Fibroblast of mammary gland (primary cell): ENCODE results near the gene BHLHE23.
"Not testable (repeated sequence)": the region's sequence is repeated elsewhere in the genome, so short reads cannot be mapped to it uniquely, and the experiment has no call there.

Experiments
- DNase-seq: peaks from one replicate; pipeline ENCODE4 v3.0.0-alpha.2; 2010; ENCODE audit warnings: low read depth
- H3K4me3 ChIP-seq: 2 replicates; pipeline ENCODE4 v1.5.1; 2011; ENCODE audit warnings: low read depth, mild to moderate bottlenecking, low read length, moderate library complexity; ENCODE audit not compliant: control insufficient read depth
- TF ChIP-seq, protein P1 (sequence below): conservative IDR thresholded peaks from 2 replicates; pipeline ENCODE4 v1.5.1; 2011; ENCODE audit warnings: low read depth, low read length, inconsistent platforms; ENCODE audit not compliant: control insufficient read depth, insufficient read depth

The BHLHE23 gene

DNA sequence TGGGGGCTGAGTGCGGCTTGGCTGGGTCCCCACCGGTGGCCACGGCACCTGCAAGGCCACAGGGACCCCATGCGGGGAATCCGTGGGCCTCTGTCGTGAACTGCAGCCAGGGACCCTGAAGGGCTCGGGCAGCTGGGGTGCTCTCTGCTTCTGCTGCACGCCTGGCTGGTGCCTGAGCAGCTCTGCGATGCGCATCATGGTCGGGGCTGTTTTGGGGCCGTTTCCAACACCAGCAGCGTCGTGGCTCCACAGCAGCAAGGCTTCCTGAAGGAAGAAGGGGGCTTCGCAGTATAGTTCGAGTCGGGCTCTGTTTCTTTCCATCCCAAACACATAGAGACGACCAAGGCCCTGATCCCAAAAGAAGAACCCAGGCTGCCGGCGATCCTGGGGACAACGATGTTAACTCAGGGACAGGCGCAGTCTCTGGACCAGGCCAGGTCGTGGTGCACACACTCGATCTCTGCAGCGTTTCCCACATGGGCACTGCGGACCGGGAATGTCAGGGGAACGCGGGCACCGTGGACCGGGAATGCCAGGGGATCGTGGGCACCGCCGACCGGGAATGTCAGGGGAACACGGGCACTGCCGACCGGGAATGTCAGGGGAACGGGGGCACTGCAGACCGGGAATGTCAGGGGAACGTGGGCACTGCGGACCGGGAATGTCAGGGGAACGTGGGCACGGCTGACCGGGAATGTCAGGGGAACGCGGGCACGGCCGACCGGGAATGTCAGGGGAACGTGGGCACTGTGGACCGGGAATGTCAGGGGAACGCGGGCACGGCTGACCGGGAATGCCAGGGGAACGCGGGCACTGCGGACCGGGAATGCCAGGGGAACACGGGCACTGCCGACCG, 36.8 kb upstream of the BHLHE23 start:
- no peak overlapping the region for H3K4me3 ChIP-seq
- DNase-seq = no peak
- TF ChIP-seq, protein P1, sequence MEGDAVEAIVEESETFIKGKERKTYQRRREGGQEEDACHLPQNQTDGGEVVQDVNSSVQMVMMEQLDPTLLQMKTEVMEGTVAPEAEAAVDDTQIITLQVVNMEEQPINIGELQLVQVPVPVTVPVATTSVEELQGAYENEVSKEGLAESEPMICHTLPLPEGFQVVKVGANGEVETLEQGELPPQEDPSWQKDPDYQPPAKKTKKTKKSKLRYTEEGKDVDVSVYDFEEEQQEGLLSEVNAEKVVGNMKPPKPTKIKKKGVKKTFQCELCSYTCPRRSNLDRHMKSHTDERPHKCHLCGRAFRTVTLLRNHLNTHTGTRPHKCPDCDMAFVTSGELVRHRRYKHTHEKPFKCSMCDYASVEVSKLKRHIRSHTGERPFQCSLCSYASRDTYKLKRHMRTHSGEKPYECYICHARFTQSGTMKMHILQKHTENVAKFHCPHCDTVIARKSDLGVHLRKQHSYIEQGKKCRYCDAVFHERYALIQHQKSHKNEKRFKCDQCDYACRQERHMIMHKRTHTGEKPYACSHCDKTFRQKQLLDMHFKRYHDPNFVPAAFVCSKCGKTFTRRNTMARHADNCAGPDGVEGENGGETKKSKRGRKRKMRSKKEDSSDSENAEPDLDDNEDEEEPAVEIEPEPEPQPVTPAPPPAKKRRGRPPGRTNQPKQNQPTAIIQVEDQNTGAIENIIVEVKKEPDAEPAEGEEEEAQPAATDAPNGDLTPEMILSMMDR = no peak

DNA sequence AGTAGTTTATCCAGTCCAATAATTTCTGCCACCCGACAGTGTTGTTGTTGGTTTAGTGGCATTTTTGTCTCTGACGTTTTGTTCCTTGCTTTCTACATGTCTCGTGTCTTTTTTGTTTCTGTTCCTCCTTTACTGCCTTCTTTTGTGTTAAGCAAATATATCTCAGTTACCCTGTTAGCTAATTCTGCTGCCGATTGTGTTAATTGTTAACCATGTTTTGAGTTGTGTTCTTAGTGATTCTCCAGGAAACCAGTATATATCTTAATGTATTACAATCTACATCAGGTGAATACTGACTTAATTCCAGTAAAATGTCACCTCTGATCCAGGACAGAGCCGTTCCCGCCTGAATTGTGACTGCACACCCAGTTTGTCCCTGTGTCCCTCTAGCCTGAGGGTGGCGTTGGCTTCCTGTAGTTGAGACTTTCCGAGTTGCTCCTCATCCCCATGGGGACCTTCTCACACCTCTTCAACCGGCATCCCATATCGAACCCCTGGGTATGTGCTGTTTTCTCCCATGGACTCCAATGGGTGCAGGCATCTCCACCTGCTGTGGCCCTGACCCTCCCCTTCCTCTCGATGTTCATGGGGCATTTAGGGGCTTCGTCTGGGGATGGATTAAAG, 35.8 kb upstream of the BHLHE23 start:
- TF ChIP-seq, protein P1 = no peak
- DNase-seq = no peak

DNA sequence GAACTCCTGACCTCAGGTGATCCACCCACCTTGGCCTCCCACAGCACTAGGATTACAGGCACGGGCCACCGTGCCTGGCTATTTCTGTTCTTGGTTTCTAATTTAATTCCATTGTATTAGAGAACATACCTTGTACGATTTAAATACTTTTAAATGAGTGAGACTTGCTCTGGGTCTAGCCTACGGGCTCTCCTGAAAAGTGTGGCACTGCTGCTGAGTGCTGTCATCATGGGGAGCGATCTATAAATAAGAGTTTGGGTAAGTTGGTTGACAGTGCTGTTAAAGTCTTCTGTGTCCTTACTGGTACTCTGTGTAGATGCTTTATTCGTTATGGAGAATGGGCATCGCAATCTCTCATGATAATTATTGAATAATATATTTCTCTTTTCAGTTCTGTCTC, 35.0 kb upstream of the BHLHE23 start:
- DNase-seq = no peak
- TF ChIP-seq, protein P1 = no peak
- H3K4me3 ChIP-seq = no peak overlapping the region

More for the DNA sequence above, 35.8 kb upstream of the BHLHE23 start:
- H3K4me3 ChIP-seq = no peak overlapping the region

DNA sequence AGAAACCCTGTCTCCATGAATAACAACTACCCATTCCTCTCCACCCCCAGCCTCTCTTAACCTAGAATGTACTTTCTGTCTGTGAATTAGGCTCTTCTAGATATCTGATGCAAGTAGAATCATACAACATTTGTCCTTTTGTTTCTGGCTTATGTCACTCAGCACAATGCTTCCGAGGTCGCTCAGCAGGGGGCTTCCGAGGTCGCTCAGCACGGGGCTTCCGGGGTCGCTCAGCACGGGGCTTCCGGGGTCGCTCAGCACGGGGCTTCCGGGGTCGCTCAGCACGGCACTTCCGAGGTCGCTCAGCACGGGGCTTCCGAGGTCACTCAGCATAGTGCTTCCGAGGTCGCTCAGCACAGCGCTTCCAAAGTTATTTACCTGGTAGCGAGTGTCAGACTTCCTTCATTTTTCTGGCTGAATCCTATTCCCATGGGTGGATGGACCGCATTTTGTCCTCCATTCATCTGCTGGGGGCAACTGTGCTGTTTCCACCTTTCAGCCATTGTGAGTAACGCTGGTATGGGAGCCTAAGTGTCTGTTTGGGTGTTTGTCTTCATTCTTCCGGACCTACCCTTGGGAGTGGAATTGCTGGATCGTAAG, 31.0 kb upstream of the BHLHE23 start:
- no peak overlapping the region for H3K4me3 ChIP-seq
- DNase-seq = no peak
- TF ChIP-seq, protein P1 = no peak

DNA sequence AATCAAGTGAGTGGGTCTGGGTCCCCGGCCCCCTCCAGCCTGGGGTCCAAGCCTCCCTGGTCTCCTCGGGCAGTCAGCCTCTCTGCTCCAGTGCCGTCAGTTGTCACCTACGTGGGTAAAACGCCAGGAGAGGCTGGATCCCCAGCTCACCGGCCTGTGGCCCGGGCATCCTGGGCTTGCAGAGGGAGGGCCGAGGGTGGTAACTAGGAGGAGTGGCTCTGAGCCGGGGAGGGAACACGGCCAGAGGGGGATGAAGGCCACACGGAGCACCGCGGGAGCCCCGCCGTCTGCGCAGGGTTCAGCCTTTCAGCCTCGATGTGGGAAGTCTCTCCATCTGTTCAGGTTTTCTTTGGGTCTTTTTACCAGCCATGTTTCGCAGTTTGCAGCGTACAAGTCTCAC, 29.5 kb upstream of the BHLHE23 start:
- TF ChIP-seq, protein P1 = no peak
- DNase-seq = no peak
- no peak overlapping the region for H3K4me3 ChIP-seq

DNA sequence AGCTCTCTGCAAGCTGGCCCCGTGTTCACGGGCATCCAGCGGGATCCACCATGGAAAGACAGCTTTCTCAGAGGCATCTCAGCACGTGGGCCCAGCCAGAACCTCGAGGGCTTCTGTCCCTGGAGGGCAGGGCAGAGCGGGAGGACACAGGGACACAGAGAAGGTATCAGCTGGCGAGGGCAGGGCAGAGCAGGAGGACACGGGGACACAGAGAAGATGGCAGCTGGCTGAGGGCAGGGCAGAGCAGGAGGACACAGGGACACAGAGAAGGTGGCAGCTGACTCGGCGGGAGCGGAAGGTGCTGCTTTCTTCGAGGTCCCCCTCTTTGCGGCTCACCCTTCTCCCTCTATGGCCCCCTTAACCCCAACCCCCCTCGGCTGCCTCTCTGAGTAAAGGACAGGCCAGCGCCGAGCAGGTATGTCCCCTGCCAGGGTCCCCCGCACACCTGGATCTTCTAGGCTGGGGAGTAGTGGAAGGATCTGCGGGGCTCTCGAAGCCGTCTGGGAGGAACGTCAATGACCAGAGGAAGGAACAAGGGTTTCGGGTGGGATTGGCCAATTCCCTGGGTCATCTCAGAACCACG, 28.9 kb upstream of the BHLHE23 start:
- no peak overlapping the region for H3K4me3 ChIP-seq
- TF ChIP-seq, protein P1 = no peak
- DNase-seq = no peak

DNA sequence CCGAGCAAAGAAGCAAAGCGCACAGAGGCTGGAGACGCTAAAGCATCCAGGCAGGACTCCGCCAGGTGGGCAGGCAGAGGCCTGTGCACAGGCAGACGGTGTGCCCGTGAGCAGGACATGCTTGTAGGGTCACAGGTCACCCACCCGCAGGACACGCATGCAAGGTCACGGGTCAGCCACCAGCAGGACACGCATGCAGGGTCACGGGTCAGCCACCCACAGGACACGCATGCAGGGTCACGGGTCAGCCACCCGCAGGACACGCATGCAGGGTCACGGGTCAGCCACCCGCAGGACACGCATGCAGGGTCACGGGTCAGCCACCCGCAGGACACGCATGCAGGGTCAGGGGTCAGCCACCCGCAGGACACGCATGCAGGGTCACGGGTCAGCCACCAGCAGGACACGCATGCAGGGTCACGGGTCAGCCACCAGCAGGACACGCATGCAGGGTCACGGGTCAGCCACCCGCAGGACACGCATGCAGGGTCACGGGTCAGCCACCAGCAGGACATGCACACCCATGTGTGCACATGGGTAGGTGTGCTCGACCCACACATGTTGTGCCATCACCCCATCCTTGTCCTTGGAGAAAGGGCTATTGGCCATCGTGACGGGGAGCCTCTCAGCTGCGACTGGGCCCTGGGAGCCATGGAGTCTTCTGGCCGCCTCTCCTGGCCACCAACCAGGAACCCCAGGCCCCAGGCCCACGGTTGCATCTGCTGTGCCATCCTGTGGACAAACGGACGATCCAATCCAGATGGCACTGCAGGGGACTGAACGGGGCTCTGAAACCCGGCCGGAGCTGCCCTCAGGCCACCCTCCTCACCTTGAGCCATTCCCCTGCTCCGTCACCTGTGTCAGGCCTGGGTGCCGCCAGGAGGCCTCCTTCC, 28.2 kb upstream of the BHLHE23 start:
- DNase-seq, H3K4me3 ChIP-seq: not testable (repeated sequence)
